NT2/D1 (cell line): ENCODE results near the gene VMAC.

Source experiments
- YY1 ChIP-seq: IDR thresholded peaks from 2 replicates; pipeline ENCODE4 v1.6.1; 2011; ENCODE audit not compliant: insufficient read length, insufficient read depth
- ZNF274 ChIP-seq: IDR thresholded peaks from 2 replicates; pipeline ENCODE4 v1.6.1; 2011; ENCODE audit warnings: mild to moderate bottlenecking, low read depth, low read length

DNA sequence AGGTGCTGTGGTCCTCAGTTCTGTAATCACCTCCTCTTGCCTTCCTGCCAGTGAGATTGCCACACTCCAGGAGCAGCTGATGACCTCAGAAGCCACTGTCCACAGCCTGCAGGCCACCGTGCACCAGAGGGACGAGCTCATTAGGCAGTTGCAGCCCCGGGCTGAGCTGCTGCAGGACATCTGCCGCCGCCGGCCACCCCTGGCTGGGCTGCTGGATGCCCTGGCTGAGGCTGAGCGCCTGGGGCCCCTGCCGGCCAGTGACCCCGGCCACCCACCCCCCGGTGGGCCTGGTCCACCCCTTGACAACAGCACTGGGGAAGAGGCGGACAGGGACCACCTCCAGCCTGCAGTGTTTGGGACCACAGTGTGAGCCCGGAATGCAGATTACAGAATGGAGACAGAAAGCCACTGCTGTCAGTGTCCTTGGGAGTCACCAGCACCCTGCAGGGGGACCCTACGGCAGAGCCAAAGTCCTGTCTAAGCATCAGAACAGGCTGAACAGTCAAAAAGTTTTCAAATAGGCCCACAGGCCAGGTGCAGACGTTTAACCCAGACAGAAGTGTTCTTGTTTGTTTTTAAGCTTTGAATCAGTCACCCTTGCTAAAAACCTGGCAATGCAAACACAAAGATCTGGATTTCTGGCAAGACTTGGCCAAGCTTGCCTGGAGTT, 4.2 kb downstream of the VMAC start:
- TF ChIP-seq YY1 (no peak), ZNF274 (no peak)
